Ovary (tissue), 3 donors: Measurements from ENCODE around the gene CRYGD.

ENCODE experiments used
- CTCF ChIP-seq, 3 donors: fragments of 450-650 bp in 2 of 3; fragments of 200-600 bp in 1 of 3; IDR thresholded peaks; one replicate each; pipeline versions ENCODE4 v1.5.1 to v1.8.0; 2016 to 2022; ENCODE audit warnings: antibody characterized with exemption in 3 of 3, mild to moderate bottlenecking in 1 of 3
- POLR2A ChIP-seq: fragments of 450-650 bp; IDR thresholded peaks from one replicate; pipeline ENCODE4 v1.6.1; 2017; ENCODE audit warnings: antibody characterized with exemption, mild to moderate bottlenecking, moderate library complexity
- donor health status: DM: no; HTN: no; CAD: no.

GRCh38 chr2:208093128-208093527, 31.2 kb downstream of the CRYGD start:
- TF ChIP-seq POLR2A = no peak
- TF ChIP-seq CTCF (IDR thresholded peaks at IDR 0.05) = no peak
